ENCODE measurements around the gene FIBCD1. TPM values are rescaled to one million over a fixed set of nuclear protein-coding genes. Genes with fewer than 3 reads are reported as not detected.

Gene FIBCD1
- total RNA-seq, 1 experiment from 2014 or later: 7.1 TPM

GRCh38 chr9:130898552-130898852 lies 40.5 kb downstream of the FIBCD1 start:
- Histone ChIP-seq H3K4me2 (ENCODE audit: insufficient read depth, insufficient read length, low read length) (no peak overlapping the region), H4K5ac (ENCODE audit: insufficient read length, low read depth, low read length) (no peak overlapping the region), H2BK12ac (ENCODE audit: insufficient read length, low read depth, low read length) (no peak overlapping the region), H3K9me3 (ENCODE audit: control insufficient read depth, low read depth, low read length) (no peaks in the 10 kb centered on the region), H3K79me1 (ENCODE audit: insufficient read depth, low read depth, low read length, poor library complexity, severe bottlenecking) (no peaks in the 10 kb centered on the region), H4K91ac (ENCODE audit: insufficient read length, low read depth, low read length) (no peak overlapping the region), H3K4ac (ENCODE audit: low read depth, low read length) (no peak overlapping the region), H3K23ac (ENCODE audit: insufficient read length, low read depth, low read length) (no peak overlapping the region), H3K27me3 (ENCODE audit: insufficient read depth, low read length) (no peaks in the 10 kb centered on the region), H3K27ac (ENCODE audit: insufficient read length, low read depth, low read length) (no peak overlapping the region), H3T11ph (ENCODE audit: low read length) (no peak overlapping the region), H2BK120ac (ENCODE audit: low read depth, low read length, poor library complexity, severe bottlenecking) (no peak overlapping the region), H3K14ac (ENCODE audit: insufficient read depth, low read length) (no peak overlapping the region; the same call in 1 of the 2 replicates), H4K8ac (replicated peaks; ENCODE audit: insufficient read length, low read depth, low read length) (no peak overlapping the region), H2BK15ac (ENCODE audit: low read depth, low read length) (no peak overlapping the region), H3K23me2 (ENCODE audit: insufficient read length, low read depth, low read length, poor library complexity, severe bottlenecking) (no peaks in the 10 kb centered on the region), H4K20me1 (ENCODE audit: control insufficient read depth, insufficient read depth, insufficient read length) (no peaks in the 10 kb centered on the region), H3K9ac (ENCODE audit: extremely low read depth, insufficient read length, low read length) (no peak overlapping the region), H3K56ac (ENCODE audit: insufficient read length, low read depth, low read length) (no peak overlapping the region), H2BK5ac (ENCODE audit: insufficient read length, low read length) (no peak overlapping the region), H3K18ac (ENCODE audit: insufficient read length, low read depth, low read length) (no peak overlapping the region), H2AK5ac (ENCODE audit: insufficient read length, low read length) (no peak overlapping the region), H2AFZ (ENCODE audit: low read length) (no peak overlapping the region), H3K4me1 (ENCODE audit: insufficient read depth, low read length) (no peaks in the 10 kb centered on the region), H3K79me2 (ENCODE audit: insufficient read depth, low read length) (no peaks in the 10 kb centered on the region), H2BK20ac (ENCODE audit: low read depth, low read length, poor library complexity, severe bottlenecking) (no peak overlapping the region)
- H3K4me1 Mint-ChIP-seq: peaks cover 1 to 8% of the 10 kb centered on the region in 2 experiments; a peak in 1 of 4 replicates
- peaks cover 0 to under 1% (median 0%) of the 10 kb centered on the region in 3 experiments; a peak in 1 of 7 replicates for H3K36me3 Mint-ChIP-seq (ENCODE audit: insufficient read depth in 1 of 3, low read depth in 3 of 3)
- no CpG with 5 or more reads among the region's 4 CpGs for WGBS (ENCODE audit: extremely low coverage, insufficient read length, low lambda C conversion rate)
- H3K27me3 Mint-ChIP-seq (ENCODE audit: low read depth): peaks cover 3% of the 10 kb centered on the region; the same call in 1 of the 2 replicates
- TF ChIP-seq CTCF (conservative IDR thresholded peaks at IDR 0.05): no peak
- no peaks in the 10 kb centered on the region; a peak in 1 of 5 replicates for H3K9me3 Mint-ChIP-seq
- no peak overlapping the region for H3K4me3 Mint-ChIP-seq
- DNase-seq: no peak
- no peak overlapping the region for H3K27ac Mint-ChIP-seq

Data from H9 (cell line).